Common myeloid progenitor, CD34-positive (primary cell): Measurements from ENCODE around the gene HDGF. TPM values are rescaled to one million over a fixed set of nuclear protein-coding genes. Genes with fewer than 3 reads are reported as not detected.
A peak's percentile ranks its signal among the peaks of the same experiment; 100 is the strongest.

Experiments
- CTCF ChIA-PET: fragments of 350-600 bp; sonication (Branson Sonifier 250); formaldehyde crosslinking; loops from one replicate; lab custom pipeline; 2021; ENCODE audit warnings: antibody characterized with exemption; lab: Charles Lee
- POLR2A ChIA-PET: fragments of 350-600 bp; sonication (Branson Sonifier 250); formaldehyde crosslinking; loops from one replicate; lab custom pipeline; 2021; ENCODE audit warnings: antibody characterized with exemption; lab: Charles Lee
- DNase-seq, 3 donors: peaks; one replicate each; pipeline versions ENCODE4 v3.0.0 to v3.0.0-alpha.2; 2013
- H3K27ac ChIP-seq, 2 experiments: 1 replicate in 1 of 2; 2 replicates in 1 of 2; pipeline ENCODE4 v1.7.0; 2013; ENCODE audit warnings: inconsistent platforms in 2 of 2, low read length in 2 of 2, mild to moderate bottlenecking in 2 of 2, low read depth in 1 of 2, moderate library complexity in 1 of 2; ENCODE audit not compliant: severe bottlenecking in 2 of 2, insufficient read depth in 1 of 2, poor library complexity in 1 of 2
- H3K27me3 ChIP-seq, 5 experiments: replicated peaks in 2 of 5; 1 replicate in 3 of 5; 2 replicates in 2 of 5; pipeline versions ENCODE4 v1.6.1 to v1.7.0; 2013; ENCODE audit warnings: low read length in 4 of 5, mild to moderate bottlenecking in 2 of 5, moderate library complexity in 2 of 5, inconsistent platforms in 1 of 5; ENCODE audit not compliant: insufficient read depth in 5 of 5, control insufficient read depth in 4 of 5
- H3K36me3 ChIP-seq, 4 experiments: 1 replicate in 2 of 4; 2 replicates in 2 of 4; pipeline versions ENCODE4 v1.6.1 to v1.7.0; 2013; ENCODE audit warnings: low read length in 3 of 4, control low read depth in 1 of 4, mild to moderate bottlenecking in 1 of 4; ENCODE audit not compliant: control insufficient read depth in 4 of 4, insufficient read depth in 4 of 4
- H3K4me1 ChIP-seq, 4 experiments: 1 replicate in 3 of 4; 2 replicates in 1 of 4; pipeline versions ENCODE4 v1.6.1 to v1.7.1; 2013; ENCODE audit warnings: low read length in 3 of 4, mild to moderate bottlenecking in 3 of 4, control low read depth in 1 of 4, inconsistent platforms in 1 of 4, moderate library complexity in 1 of 4; ENCODE audit not compliant: control insufficient read depth in 4 of 4, insufficient read depth in 4 of 4; ENCODE audit errors: control extremely low read depth in 1 of 4
- H3K4me3 ChIP-seq, 7 experiments: 1 replicate in 4 of 7; 2 replicates in 3 of 7; pipeline versions ENCODE4 v1.5.1 to v1.7.0; 2013; ENCODE audit warnings: mild to moderate bottlenecking in 7 of 7, low read length in 6 of 7, moderate library complexity in 6 of 7, inconsistent platforms in 2 of 7, low read depth in 2 of 7, control low read depth in 1 of 7; ENCODE audit not compliant: insufficient read depth in 4 of 7, control insufficient read depth in 1 of 7; ENCODE audit errors: extremely low read depth in 1 of 7
- H3K9me3 ChIP-seq, 5 experiments: 1 replicate in 4 of 5; 2 replicates in 1 of 5; pipeline versions ENCODE4 v1.6.1 to v1.7.1; 2013; ENCODE audit warnings: low read length in 4 of 5, mild to moderate bottlenecking in 2 of 5, inconsistent platforms in 1 of 5, low read depth in 1 of 5, moderate library complexity in 1 of 5; ENCODE audit not compliant: control insufficient read depth in 4 of 5, insufficient read depth in 2 of 5; ENCODE audit errors: control extremely low read depth in 1 of 5
- WGBS: methylation state at CpG from one replicate; pipeline ENCODE4 v1.1.5; 2013; ENCODE audit not compliant: insufficient coverage; 5-methylcytosine and 5-hydroxymethylcytosine counted together
- polyA plus RNA-seq: library from polyadenylated mRNA; unstranded; fragments of 120-200 nt; gene quantifications from one replicate; pipeline ENCODE4 v1.2.1, GENCODE V29; 2013

The HDGF gene
- polyA plus RNA-seq, result 185 TPM

GRCh38 chr1:156751451-156751756 lies at the start of gene HDGF:
TSS of gene HDGF (minus strand) at chr1:156751675. CDS start at chr1:156751429, 246 bp downstream.
- Histone ChIP-seq H3K27me3 (no peaks in the 10 kb centered on the region), H3K27ac (peak within 1 kb of the TSS; percentile 77 to 93), H3K4me1 (peaks cover 26 to 61% (median 56%) of the 10 kb centered on the region in 4 experiments), H3K4me3 (peak within 1 kb of the TSS; percentile 87 to 100 (median 97)), H3K9me3 (no peaks in the 10 kb centered on the region), H3K36me3 (peaks cover 0 to 24% (median 1%) of the 10 kb centered on the region in 4 experiments)
- POLR2A ChIA-PET, result interaction anchor here (1.4 to 2.2 kb wide), 3 partner anchors 10 to 22 kb away, joined by 5 to 15 read pairs (median 10); partner anchors contain the start of genes ISG20L2, METTL25B, MRPL24 and PRCC
- no peak for DNase-seq
- CTCF ChIA-PET, result interaction anchor here (1.2 to 3.6 kb wide), 3 partner anchors 11 to 24 kb away, joined by 4 to 32 read pairs (median 5); partner anchors contain the start of genes ISG20L2, METTL25B and MRPL24
- 0% methylated on average over 28 of the region's 48 CpGs for WGBS

- H3K27ac ChIP-seq, result no peak overlapping the region
- 0% methylated on average over 1 of the region's 4 CpGs for WGBS
- H3K9me3 ChIP-seq, result no peaks in the 10 kb centered on the region
- no peaks in the 10 kb centered on the region for H3K27me3 ChIP-seq
- H3K36me3 ChIP-seq, result peaks cover 35 to 89% (median 64%) of the 10 kb centered on the region in 4 experiments
- H3K4me3 ChIP-seq, result no peak overlapping the region
- CTCF ChIA-PET, result interaction anchor here (0.8 to 21.9 kb wide), 27 partner anchors 8 to 134 kb away, joined by 3 to 282 read pairs (median 4); partner anchors contain the start of genes INSRR, ISG20L2, METTL25B and NTRK1
- POLR2A ChIA-PET, result interaction anchor here (1.1 kb wide), 1 partner anchor 101 kb away, joined by 7 read pairs; no protein-coding TSS in a partner anchor
- peaks cover 0 to 7% (median 5%) of the 10 kb centered on the region in 4 experiments for H3K4me1 ChIP-seq
- DNase-seq, result peak; percentile 68 to 77 (median 76)
Measured at GRCh38 chr1:156797212-156797871, 45.9 kb upstream of the HDGF start.

- Histone ChIP-seq H3K27ac (no peak overlapping the region), H3K27me3 (no peaks in the 10 kb centered on the region), H3K4me3 (no peak overlapping the region), H3K9me3 (no peaks in the 10 kb centered on the region), H3K4me1 (peaks cover 0 to 5% (median 3%) of the 10 kb centered on the region in 4 experiments), H3K36me3 (peaks cover 37 to 92% (median 68%) of the 10 kb centered on the region in 4 experiments)
- DNase-seq, result no peak
- ChIA-PET POLR2A (no interaction called here), CTCF (interaction anchor here (0.7 to 21.9 kb wide), 22 partner anchors 9 to 134 kb away, joined by 3 to 282 read pairs (median 4); partner anchors contain the start of genes INSRR, ISG20L2, METTL25B and NTRK1)
- 95% methylated on average over 6 of the region's 8 CpGs for WGBS
Measured at GRCh38 chr1:156796340-156797097, 45.0 kb upstream of the HDGF start.

GRCh38 chr1:156795787-156796186 lies 44.3 kb upstream of the HDGF start:
- ChIA-PET CTCF (interaction anchor here (0.7 to 21.9 kb wide), 13 partner anchors 10 to 91 kb away, joined by 3 to 282 read pairs (median 5); partner anchors contain the start of genes INSRR, ISG20L2, METTL25B and NTRK1), POLR2A (no interaction called here)
- 82% methylated on average over 5 of the region's 7 CpGs for WGBS
- no peak overlapping the region for H3K27ac ChIP-seq
- peaks cover 38 to 92% (median 71%) of the 10 kb centered on the region in 4 experiments for H3K36me3 ChIP-seq
- no peaks in the 10 kb centered on the region for H3K4me1 ChIP-seq
- no peaks in the 10 kb centered on the region for H3K9me3 ChIP-seq
- no peak for DNase-seq
- H3K27me3 ChIP-seq, result no peaks in the 10 kb centered on the region
- H3K4me3 ChIP-seq, result no peak overlapping the region

- Histone ChIP-seq H3K27ac (no peak overlapping the region), H3K36me3 (peaks cover 38 to 89% (median 71%) of the 10 kb centered on the region in 4 experiments), H3K27me3 (no peaks in the 10 kb centered on the region), H3K9me3 (no peaks in the 10 kb centered on the region), H3K4me1 (no peaks in the 10 kb centered on the region), H3K4me3 (no peak overlapping the region)
- POLR2A ChIA-PET, result no interaction called here
- WGBS, result 98% methylated on average over 4 of the region's 5 CpGs
- no peak for DNase-seq
- CTCF ChIA-PET, result interaction anchor here (1.0 to 21.9 kb wide), 9 partner anchors 10 to 91 kb away, joined by 3 to 282 read pairs (median 12); partner anchors contain the start of genes INSRR, ISG20L2, METTL25B and NTRK1
Measured at GRCh38 chr1:156795374-156795733, 43.9 kb upstream of the HDGF start.

GRCh38 chr1:156794506-156795373 lies 43.3 kb upstream of the HDGF start:
- Histone ChIP-seq H3K36me3 (peaks cover 38 to 83% (median 71%) of the 10 kb centered on the region in 4 experiments), H3K27ac (no peak overlapping the region), H3K4me3 (no peak overlapping the region), H3K4me1 (no peaks in the 10 kb centered on the region), H3K9me3 (no peaks in the 10 kb centered on the region), H3K27me3 (no peaks in the 10 kb centered on the region)
- CTCF ChIA-PET, result interaction anchor here (1.0 to 21.9 kb wide), 8 partner anchors 9 to 92 kb away, joined by 3 to 282 read pairs (median 22); partner anchors contain the start of genes INSRR, ISG20L2, METTL25B and NTRK1
- DNase-seq, result peak in 1 of 3 donors; percentile 25
- 98% methylated on average over 4 of the region's 7 CpGs for WGBS
- POLR2A ChIA-PET, result no interaction called here
